ENCODE data around the gene F13A1.

Gene F13A1

DNA sequence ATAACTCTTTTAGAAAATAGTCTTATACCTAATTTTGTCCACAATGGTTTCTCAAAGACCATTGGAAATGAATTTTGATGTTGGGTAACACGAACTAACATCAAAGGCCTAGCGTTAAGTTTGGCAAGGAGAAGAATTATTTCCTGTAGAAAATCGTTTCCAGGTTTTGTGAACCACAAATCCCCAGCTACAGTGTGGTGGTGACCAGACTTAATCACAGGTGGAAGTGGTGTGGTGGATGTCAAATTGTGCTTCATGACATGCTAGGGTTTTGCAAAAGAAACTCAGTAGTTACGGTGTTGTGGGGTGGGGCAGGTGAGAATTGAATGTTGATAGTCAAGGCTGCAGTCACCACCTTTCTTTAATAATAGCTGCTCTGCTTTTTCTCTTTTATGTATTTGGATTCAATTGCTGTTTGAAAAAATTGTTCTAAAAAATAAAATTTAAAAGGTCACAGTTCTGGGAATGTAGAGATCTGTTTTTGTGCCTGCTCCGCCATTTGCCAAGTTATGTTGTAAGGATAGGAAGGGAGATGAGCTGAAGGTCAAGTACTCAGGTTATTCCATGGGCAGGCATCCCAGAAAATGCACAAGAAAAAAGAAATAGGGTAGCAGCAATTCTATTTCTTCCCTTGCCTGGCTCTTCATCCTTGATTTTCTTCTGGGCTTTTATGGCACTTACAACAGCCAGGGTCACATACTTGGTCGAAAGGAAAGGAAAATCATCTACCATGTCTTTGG lies 83.6 kb downstream of the F13A1 start:
- no peak for DNase-seq

DNA sequence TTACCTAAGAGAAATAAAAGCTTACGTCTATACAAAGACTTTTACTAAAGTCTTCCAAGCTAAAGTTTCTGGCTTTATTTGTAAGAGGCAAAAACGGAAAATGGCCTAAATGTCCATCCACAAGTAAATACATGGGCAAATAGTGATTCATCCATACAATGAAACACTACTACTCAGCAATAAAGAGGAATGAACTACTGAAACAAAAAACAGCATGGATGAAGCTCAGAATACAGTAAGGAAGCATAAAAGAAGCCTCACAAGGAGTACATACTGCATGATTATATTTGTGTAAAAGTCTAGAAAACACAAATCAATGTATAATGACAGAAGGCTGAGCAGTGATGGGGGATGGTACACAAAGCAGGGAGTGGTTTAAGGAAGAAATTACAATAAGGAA lies 84.7 kb downstream of the F13A1 start:
- no peak for DNase-seq

DNA sequence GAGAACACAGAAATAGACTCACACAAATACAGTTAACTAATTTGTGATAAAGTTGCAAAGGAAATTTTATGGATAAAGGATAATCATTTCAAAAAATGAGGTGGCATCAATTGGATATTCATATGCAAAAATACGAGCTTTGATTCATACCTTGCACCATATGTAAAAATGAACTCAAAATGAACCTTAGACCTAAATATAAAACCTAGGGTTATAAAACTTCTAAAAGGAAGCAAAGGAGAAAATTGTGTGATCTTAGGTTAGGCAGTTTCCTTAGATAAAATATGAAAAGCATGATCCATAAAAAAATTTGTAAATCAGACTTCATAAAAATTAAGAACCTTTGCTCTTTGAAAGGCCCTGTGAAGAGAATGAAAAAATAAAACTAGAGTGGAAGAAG lies 85.5 kb downstream of the F13A1 start:
- DNase-seq: no peak

DNA sequence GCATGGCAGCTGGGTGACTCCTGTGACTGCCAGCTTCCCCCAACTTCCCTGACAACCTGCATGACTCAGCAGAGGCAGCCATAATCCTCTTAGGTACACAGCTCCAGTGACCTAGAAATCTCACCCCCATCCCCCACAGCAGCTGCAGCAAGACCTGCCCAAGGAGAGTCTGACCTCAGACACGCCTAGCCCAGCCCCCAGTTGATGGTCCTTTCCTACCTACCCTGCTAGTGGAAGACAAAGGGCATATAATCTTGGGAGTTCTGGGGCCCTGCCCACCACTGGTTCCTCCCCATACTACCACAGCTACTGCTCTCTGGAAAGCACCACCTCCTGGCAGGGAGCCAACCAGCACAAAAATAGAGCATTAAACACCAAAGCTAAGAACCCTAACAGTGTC lies 90.2 kb downstream of the F13A1 start:
- no peak for DNase-seq

- no peak for DNase-seq
Measured at GRCh38 chr6:6227896-6228295, 92.6 kb downstream of the F13A1 start.

GRCh38 chr6:6225885-6226529 lies 94.5 kb downstream of the F13A1 start:
- no peak for DNase-seq

GRCh38 chr6:6224933-6225486 lies 95.5 kb downstream of the F13A1 start:
- DNase-seq: no peak

GRCh38 chr6:6221787-6222535 lies 98.5 kb downstream of the F13A1 start:
- DNase-seq: no peak

DNA sequence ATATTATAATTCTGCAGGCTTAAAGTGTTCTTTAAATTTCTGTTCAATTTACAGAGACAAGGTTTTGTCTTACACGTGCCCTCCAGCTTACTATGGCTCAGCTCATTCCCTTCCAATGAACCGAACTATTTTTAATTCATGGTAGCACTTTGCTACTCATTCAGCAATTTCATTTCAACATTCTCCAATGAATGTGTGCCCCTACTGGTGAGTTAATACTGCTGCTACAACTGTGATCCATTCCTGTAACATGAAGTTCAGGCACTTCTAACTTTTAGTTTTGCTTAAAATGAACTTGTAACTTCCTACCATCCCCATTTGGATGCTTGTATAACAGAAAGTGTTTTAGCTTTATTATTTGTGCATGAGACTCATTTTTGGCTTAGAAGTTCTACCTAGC lies 99.7 kb downstream of the F13A1 start:
- no peak for DNase-seq

- DNase-seq: no peak
Measured at GRCh38 chr6:6219716-6220115, 100.7 kb downstream of the F13A1 start.

DNA sequence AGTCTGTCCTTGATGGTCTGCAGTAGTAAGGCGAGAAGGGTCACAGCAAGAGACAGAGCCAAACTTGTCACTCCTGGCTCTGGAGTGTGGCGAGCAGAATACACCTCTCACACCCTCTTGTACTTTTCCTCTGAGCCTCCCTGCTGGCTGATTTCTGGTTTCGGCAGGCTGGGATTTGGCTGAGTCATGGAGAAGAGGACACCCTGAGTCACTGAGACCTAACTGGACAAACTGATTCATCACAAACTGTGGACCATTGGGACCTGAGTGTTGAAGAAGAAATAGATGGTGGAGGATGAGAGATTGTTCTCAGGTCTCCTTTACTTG lies 101.7 kb downstream of the F13A1 start:
- DNase-seq: no peak

GRCh38 chr6:6217855-6218758 lies 102.4 kb downstream of the F13A1 start:
- DNase-seq: no peak

DNA sequence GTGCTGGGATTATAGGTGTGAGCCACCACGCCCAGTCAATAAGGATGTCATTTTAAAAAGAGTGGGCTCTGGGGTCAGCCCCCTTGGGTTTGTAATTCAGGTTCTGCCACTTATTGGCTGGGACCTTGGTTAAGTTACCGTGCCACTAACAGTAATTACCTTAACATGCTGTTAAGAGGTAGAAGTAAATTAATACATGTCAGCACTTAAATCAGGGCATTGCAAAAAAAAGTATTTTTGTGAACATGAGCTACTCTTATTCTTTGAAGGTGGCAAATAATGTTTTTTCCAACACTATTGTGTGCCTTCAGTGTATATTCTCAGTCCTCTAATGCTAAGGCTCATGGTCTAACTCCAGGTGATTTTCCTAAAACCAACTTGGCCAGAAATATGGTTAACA lies 109.5 kb downstream of the F13A1 start:
- DNase-seq: no peak

GRCh38 chr6:6202886-6203285 lies 117.6 kb downstream of the F13A1 start:
- DNase-seq: no peak

- DNase-seq: no peak
Measured at GRCh38 chr6:6201200-6201599, 119.3 kb downstream of the F13A1 start.

DNA sequence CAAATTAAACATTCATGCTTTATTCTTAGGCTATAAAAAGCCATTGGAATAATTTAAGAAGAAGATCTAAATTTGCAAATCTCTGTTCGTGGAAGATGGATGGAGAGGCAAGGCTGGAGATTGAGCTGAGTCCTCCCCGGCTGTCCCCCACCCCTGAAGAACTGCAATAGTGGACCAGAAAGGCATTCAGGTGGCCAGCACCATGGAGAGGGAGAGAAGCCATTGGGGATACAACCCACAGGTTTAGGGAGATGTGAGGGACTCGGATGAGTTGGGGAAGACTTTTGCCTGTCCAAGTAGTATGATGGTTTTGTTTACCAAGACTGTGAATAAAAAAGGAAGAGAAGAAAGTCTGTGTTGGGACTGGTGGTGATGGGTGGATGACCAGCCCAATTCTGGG lies 120.8 kb downstream of the F13A1 start:
- no peak for DNase-seq

DNA sequence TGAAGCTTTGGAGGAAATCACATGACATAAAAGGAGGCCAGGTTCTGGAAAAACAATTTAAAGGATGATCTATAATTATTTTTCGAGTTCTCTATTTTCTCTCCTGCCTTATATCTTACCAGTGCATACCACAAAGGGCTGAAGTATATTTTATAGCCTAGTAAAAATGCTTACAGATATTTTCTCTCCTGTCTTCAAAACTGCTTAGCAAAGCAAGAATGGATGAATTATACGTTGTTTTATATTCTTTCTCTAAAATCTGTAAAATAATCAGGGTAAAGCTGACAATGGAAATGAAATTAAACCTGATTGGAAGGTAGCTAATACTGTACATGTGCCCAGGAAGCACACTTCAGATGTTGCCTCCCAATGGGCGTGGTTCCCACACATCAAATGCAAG lies 123.7 kb downstream of the F13A1 start:
- no peak for DNase-seq

- no peak for DNase-seq
Measured at GRCh38 chr6:6195080-6195479, 125.4 kb downstream of the F13A1 start.

- DNase-seq: no peak
Measured at GRCh38 chr6:6193221-6193745, 127.2 kb downstream of the F13A1 start.

- no peak for DNase-seq
Measured at GRCh38 chr6:6191909-6192308, 128.6 kb downstream of the F13A1 start.

DNA sequence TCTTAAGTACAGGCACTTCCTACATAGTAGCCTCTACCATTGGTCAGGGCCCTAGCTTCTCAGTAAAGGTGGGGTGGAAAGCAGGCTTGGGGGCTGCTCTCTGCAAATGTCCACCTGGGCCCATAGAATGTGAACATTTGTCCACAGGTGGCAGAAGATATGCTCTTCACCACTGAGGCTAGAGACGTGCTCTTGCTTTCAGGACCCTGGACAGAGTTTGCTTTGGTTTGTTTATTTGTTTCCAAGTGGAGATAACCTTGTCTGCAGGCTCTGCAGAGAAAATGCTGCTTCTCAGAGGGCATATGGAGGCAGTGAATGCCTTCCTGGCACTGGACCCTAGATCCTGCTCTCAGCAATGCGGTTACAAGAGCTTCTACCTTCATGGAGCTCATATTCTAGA lies 129.0 kb downstream of the F13A1 start:
- DNase-seq: no peak

DNA sequence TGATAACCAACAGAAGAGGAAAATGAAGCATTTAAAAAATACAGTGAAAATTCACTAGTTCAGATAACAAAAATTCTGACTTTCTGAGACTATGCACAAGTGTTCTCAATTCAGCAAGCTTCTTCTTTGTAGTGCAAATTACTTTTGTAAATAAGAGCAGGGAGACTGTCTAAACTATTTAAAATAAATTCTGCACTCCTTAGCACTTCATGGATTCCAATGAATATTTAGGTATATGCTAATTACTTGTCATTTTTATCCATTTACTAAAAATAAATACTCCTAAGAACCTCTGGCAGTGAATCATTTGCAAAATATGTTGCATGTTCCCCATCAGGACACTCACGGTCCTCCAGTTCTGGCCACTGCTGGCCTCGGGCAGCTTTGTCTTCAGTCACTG lies 139.8 kb downstream of the F13A1 start:
- DNase-seq: no peak

All from NCI-H526 treated with DMSO at 0.1 percent for 48 hours (cell line).